ENCODE results near the gene FLCN. TPM values are rescaled to one million over a fixed set of nuclear protein-coding genes. Genes with fewer than 3 reads are reported as not detected.
A peak's percentile ranks its signal among the peaks of the same experiment; 100 is the strongest.

The FLCN gene
- total and polyA plus RNA-seq, 4 donors, result 8.5 to 46.7 (median 28.4) TPM

GRCh38 chr17:17206124-17206912 lies 30.6 kb downstream of the FLCN start, which contains the start of gene PLD6:
Gene PLD6 (minus strand): TSS chr17:17206333. CDS start chr17:17206286, 47 bp downstream.
- H3K4me1 ChIP-seq (ENCODE audit: control insufficient read depth in 4 of 4, insufficient read depth in 4 of 4, low read length in 3 of 4), result peaks cover 9 to 28% (median 21%) of the 10 kb centered on the region in 4 donors
- WGBS, result 12% methylated on average over 78 of the region's 78 CpGs
- peak; percentile 23 for TF ChIP-seq MAX (IDR thresholded peaks at IDR 0.05)
- TF ChIP-seq RXRA (IDR thresholded peaks at IDR 0.05), result peak in 1 of 2 donors; percentile 20
- TF ChIP-seq NR2F2 (IDR thresholded peaks at IDR 0.05), result no peak

GRCh38 chr17:17205368-17206123 lies 31.4 kb downstream of the FLCN start:
- H3K36me3 ChIP-seq (ENCODE audit: control insufficient read depth in 4 of 4, insufficient read depth in 3 of 4, low read depth in 1 of 4, low read length in 3 of 4), result peaks cover 2 to 7% (median 5%) of the 10 kb centered on the region in 4 donors
- no peaks in the 10 kb centered on the region for H3K9me3 ChIP-seq (ENCODE audit: control insufficient read depth in 4 of 4, low read length in 3 of 4)
- peak; percentile 64 for DNase-seq (ENCODE audit: low spot score)
- H3K27ac ChIP-seq (ENCODE audit: low read depth in 1 of 2, low read length in 2 of 2), result peak overlapping the region; percentile 81 to 93
- 10% methylated on average over 70 of the region's 70 CpGs for WGBS
- TF ChIP-seq RAD21 (IDR thresholded peaks at IDR 0.05) (peak in 1 of 2 donors; percentile 31), HNF4G (IDR thresholded peaks at IDR 0.05) (no peak), RXRA (IDR thresholded peaks at IDR 0.05) (peak in 1 of 2 donors; percentile 12)
- no peaks in the 10 kb centered on the region for H3K27me3 ChIP-seq (ENCODE audit: control insufficient read depth in 4 of 4, insufficient read depth in 4 of 4, low read length in 3 of 4)
- H3K4me1 ChIP-seq (ENCODE audit: control insufficient read depth in 4 of 4, insufficient read depth in 4 of 4, low read length in 3 of 4), result peaks cover 9 to 28% (median 21%) of the 10 kb centered on the region in 4 donors
- peak overlapping the region in 1 of 2 donors; percentile 54 for H3K9ac ChIP-seq (ENCODE audit: low read depth in 1 of 2, low read length in 2 of 2)
- H3K4me3 ChIP-seq (ENCODE audit: low read depth in 1 of 3, low read length in 3 of 3), result peak overlapping the region; percentile 52 to 64 (median 59)

More at GRCh38 chr17:17206124-17206912, 30.6 kb downstream of the FLCN start, which contains the start of gene PLD6:
- Histone ChIP-seq H3K4me3 (ENCODE audit: low read depth in 1 of 3, low read length in 3 of 3) (peak within 1 kb of the TSS; percentile 52 to 64 (median 59)), H3K9ac (ENCODE audit: low read depth in 1 of 2, low read length in 2 of 2) (peak within 1 kb of the TSS in 1 of 2 donors; percentile 54), H3K27me3 (ENCODE audit: control insufficient read depth in 4 of 4, insufficient read depth in 4 of 4, low read length in 3 of 4) (no peaks in the 10 kb centered on the region), H3K36me3 (ENCODE audit: control insufficient read depth in 4 of 4, insufficient read depth in 3 of 4, low read depth in 1 of 4, low read length in 3 of 4) (peaks cover 1 to 10% (median 7%) of the 10 kb centered on the region in 4 donors), H3K27ac (ENCODE audit: low read depth in 1 of 2, low read length in 2 of 2) (peak within 1 kb of the TSS; percentile 81 to 93), H3K9me3 (ENCODE audit: control insufficient read depth in 4 of 4, low read length in 3 of 4) (no peaks in the 10 kb centered on the region)
- DNase-seq (ENCODE audit: low spot score), result peak; percentile 95

GRCh38 chr17:17204635-17205231 lies 32.2 kb downstream of the FLCN start:
- Histone ChIP-seq H3K27ac (ENCODE audit: low read depth in 1 of 2, low read length in 2 of 2) (no peak overlapping the region), H3K9ac (ENCODE audit: low read depth in 1 of 2, low read length in 2 of 2) (peak overlapping the region in 1 of 2 donors; percentile 28), H3K4me1 (ENCODE audit: control insufficient read depth in 4 of 4, insufficient read depth in 4 of 4, low read length in 3 of 4) (peaks cover 9 to 28% (median 21%) of the 10 kb centered on the region in 4 donors), H3K27me3 (ENCODE audit: control insufficient read depth in 4 of 4, insufficient read depth in 4 of 4, low read length in 3 of 4) (no peaks in the 10 kb centered on the region), H3K4me3 (ENCODE audit: low read depth in 1 of 3, low read length in 3 of 3) (peak overlapping the region in 2 of 3 donors; percentile 52 to 64), H3K36me3 (ENCODE audit: control insufficient read depth in 4 of 4, insufficient read depth in 3 of 4, low read depth in 1 of 4, low read length in 3 of 4) (peaks cover 1 to 7% (median 4%) of the 10 kb centered on the region in 4 donors), H3K9me3 (ENCODE audit: control insufficient read depth in 4 of 4, low read length in 3 of 4) (no peaks in the 10 kb centered on the region)
- 86% methylated on average over 14 of the region's 14 CpGs for WGBS
- no peak for DNase-seq (ENCODE audit: low spot score)
- TF ChIP-seq GABPA (IDR thresholded peaks at IDR 0.05 in 1 of 2, conservative IDR thresholded peaks at IDR 0.05 in 1 of 2) (no peak), FOXA1 (IDR thresholded peaks at IDR 0.05) (no peak), HNF4A (conservative IDR thresholded peaks at IDR 0.05) (no peak), FOXA2 (IDR thresholded peaks at IDR 0.05) (no peak), TAF1 (conservative IDR thresholded peaks at IDR 0.05) (no peak), RAD21 (IDR thresholded peaks at IDR 0.05) (no peak), ZBTB33 (IDR thresholded peaks at IDR 0.05) (no peak), CTCF (IDR thresholded peaks at IDR 0.05; ENCODE audit: low read depth, low read length, missing input control) (no peak), EGR1 (IDR thresholded peaks at IDR 0.05; ENCODE audit: low read depth in 2 of 2) (no peak), RXRA (IDR thresholded peaks at IDR 0.05) (no peak), YY1 (IDR thresholded peaks at IDR 0.05) (no peak), JUND (IDR thresholded peaks at IDR 0.05) (no peak), MAX (IDR thresholded peaks at IDR 0.05) (no peak), REST (IDR thresholded peaks at IDR 0.05) (no peak)
